HG02840 (cell line): ENCODE measurements around the gene PPP6R3.

Experiments
- ATAC-seq: cut with Tn5 transposase; IDR thresholded peaks from one replicate; pipeline ENCODE4 v1.9.1; 2021; ENCODE audit warnings: mild to moderate bottlenecking, moderate library complexity, moderate number of reproducible peaks; ENCODE audit not compliant: unreplicated experiment, low FRiP score

Gene PPP6R3

GRCh38 chr11:68460741-68461574 lies at the start of gene PPP6R3:
Gene PPP6R3, plus strand, starts transcription at chr11:68460752. Its CDS starts 76,913 bp downstream, at chr11:68537665.
- ATAC-seq: peak; percentile 39

GRCh38 chr11:68411501-68411991 lies 49.0 kb upstream of the PPP6R3 start:
- no peak for ATAC-seq

GRCh38 chr11:68412593-68413475 lies 47.7 kb upstream of the PPP6R3 start:
- ATAC-seq: no peak

- no peak for ATAC-seq
Measured at GRCh38 chr11:68413591-68413999, 47.0 kb upstream of the PPP6R3 start.

- no peak for ATAC-seq
Measured at GRCh38 chr11:68414496-68415221, 45.9 kb upstream of the PPP6R3 start.

- no peak for ATAC-seq
Measured at GRCh38 chr11:68416070-68416578, 44.4 kb upstream of the PPP6R3 start.

- ATAC-seq: no peak
Measured at GRCh38 chr11:68418648-68419047, 41.9 kb upstream of the PPP6R3 start.

GRCh38 chr11:68420171-68420570 lies 40.4 kb upstream of the PPP6R3 start:
- no peak for ATAC-seq

- ATAC-seq: no peak
Measured at GRCh38 chr11:68423481-68423880, 37.1 kb upstream of the PPP6R3 start.

GRCh38 chr11:68424101-68424632 lies 36.4 kb upstream of the PPP6R3 start:
- ATAC-seq: no peak

- no peak for ATAC-seq
Measured at GRCh38 chr11:68424981-68425865, 35.3 kb upstream of the PPP6R3 start.

- ATAC-seq: no peak
Measured at GRCh38 chr11:68425866-68426380, 34.6 kb upstream of the PPP6R3 start.

- no peak for ATAC-seq
Measured at GRCh38 chr11:68429661-68430060, 30.9 kb upstream of the PPP6R3 start.

- ATAC-seq: no peak
Measured at GRCh38 chr11:68430384-68430783, 30.2 kb upstream of the PPP6R3 start.

GRCh38 chr11:68430801-68431200 lies 29.8 kb upstream of the PPP6R3 start:
- no peak for ATAC-seq

GRCh38 chr11:68431984-68432645 lies 28.4 kb upstream of the PPP6R3 start:
- no peak for ATAC-seq

GRCh38 chr11:68432874-68433273 lies 27.7 kb upstream of the PPP6R3 start:
- no peak for ATAC-seq

- no peak for ATAC-seq
Measured at GRCh38 chr11:68433541-68433940, 27.0 kb upstream of the PPP6R3 start.
